ENCODE results near the gene ZNF526.

The ZNF526 gene

DNA sequence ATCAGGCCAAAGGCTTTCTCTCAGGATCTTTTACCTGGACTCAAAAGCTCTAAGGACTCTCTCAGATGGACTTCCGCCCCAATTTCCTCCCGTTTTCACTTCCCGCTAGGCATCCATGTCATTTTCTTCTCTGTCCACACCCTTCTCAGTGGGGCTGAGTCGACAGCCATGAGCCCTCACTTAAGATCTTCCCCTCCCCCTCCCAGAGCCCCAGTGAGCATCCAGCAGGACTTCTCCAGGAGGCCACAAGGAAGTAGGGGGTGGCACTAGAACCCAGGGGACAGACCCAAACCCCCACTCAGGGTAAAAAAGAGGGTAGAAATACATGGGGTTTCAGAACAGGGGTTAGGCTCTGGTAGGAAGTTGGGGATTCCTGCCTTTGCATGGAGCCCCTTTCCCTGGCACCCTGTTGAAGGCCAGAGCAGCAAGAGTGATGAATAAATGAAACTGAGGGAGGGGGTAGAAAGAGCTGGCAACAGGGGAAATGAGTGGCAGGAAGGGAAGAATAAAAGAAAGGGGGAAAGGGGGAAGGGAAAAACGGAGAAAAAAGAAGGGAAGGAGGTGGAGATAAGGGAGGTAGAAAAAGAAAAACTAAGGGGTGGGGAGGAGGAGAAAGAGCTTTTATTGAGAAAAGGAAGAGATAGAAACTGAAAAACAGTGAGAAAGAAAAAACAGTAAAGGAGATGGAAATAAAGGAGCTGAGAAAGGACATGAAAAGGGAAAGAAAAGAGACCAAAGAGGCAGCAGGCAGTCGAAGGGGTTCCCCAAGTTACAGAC, 45.0 kb upstream of the ZNF526 start:
- no peak for TF ChIP-seq TAF1 (IDR thresholded peaks at IDR 0.05; ENCODE audit: borderline replicate concordance, insufficient read depth, low read length)
- no peak for TF ChIP-seq SIN3A (IDR thresholded peaks at IDR 0.05; ENCODE audit: borderline replicate concordance, insufficient read depth, low read length)
- no peak for TF ChIP-seq POLR2AphosphoS5 (IDR thresholded peaks at IDR 0.05; ENCODE audit: low read depth, low read length)
- TF ChIP-seq, protein P1, sequence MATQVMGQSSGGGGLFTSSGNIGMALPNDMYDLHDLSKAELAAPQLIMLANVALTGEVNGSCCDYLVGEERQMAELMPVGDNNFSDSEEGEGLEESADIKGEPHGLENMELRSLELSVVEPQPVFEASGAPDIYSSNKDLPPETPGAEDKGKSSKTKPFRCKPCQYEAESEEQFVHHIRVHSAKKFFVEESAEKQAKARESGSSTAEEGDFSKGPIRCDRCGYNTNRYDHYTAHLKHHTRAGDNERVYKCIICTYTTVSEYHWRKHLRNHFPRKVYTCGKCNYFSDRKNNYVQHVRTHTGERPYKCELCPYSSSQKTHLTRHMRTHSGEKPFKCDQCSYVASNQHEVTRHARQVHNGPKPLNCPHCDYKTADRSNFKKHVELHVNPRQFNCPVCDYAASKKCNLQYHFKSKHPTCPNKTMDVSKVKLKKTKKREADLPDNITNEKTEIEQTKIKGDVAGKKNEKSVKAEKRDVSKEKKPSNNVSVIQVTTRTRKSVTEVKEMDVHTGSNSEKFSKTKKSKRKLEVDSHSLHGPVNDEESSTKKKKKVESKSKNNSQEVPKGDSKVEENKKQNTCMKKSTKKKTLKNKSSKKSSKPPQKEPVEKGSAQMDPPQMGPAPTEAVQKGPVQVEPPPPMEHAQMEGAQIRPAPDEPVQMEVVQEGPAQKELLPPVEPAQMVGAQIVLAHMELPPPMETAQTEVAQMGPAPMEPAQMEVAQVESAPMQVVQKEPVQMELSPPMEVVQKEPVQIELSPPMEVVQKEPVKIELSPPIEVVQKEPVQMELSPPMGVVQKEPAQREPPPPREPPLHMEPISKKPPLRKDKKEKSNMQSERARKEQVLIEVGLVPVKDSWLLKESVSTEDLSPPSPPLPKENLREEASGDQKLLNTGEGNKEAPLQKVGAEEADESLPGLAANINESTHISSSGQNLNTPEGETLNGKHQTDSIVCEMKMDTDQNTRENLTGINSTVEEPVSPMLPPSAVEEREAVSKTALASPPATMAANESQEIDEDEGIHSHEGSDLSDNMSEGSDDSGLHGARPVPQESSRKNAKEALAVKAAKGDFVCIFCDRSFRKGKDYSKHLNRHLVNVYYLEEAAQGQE (IDR thresholded peaks at IDR 0.05; ENCODE audit: insufficient read depth in 1 of 2, low read depth in 2 of 2, low read length in 2 of 2), result no peak
- no peak for TF ChIP-seq FOXP2 (optimal IDR thresholded peaks at IDR 0.05; ENCODE audit: borderline replicate concordance, extremely low read depth, extremely low read length, insufficient read depth)

DNA sequence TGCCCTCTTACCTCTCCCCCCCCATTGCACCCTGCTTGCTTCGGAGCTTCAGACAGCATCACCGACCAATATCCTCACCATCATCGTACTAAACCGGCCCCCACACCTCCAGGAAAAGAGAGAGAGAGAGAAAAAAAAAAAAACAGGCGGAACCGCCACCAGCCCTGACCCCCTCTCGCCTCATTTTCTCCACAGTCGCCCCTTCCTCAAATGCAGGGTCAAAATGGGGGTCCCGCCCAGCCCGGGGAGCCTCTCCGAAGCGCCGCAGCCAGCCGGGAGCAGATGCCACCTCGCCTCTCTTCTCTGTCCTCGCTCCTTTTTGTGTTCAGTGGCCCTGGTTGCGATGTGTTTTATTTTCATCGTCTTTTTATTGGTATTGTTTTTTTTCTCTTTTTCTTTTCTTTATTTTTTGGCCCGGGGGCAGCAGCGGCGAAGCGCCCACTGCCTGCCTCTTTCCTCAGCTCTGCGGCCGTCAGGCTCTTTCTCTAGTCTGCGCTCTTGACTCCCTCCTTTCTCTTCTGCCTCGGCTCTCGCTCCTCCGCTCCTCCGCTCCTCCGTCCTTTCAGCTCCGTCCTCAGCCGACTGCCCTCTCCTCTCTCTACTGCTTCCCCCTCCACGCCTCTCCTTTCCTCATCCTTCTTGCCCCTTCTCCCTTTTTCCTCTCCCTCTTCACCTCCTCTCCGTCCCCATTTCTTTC, 44.0 kb upstream of the ZNF526 start:
- TF ChIP-seq TAF1 (IDR thresholded peaks at IDR 0.05; ENCODE audit: borderline replicate concordance, insufficient read depth, low read length) (no peak), FOXP2 (optimal IDR thresholded peaks at IDR 0.05; ENCODE audit: borderline replicate concordance, extremely low read depth, extremely low read length, insufficient read depth) (no peak), POLR2AphosphoS5 (IDR thresholded peaks at IDR 0.05; ENCODE audit: low read depth, low read length) (no peak), SIN3A (IDR thresholded peaks at IDR 0.05; ENCODE audit: borderline replicate concordance, insufficient read depth, low read length) (no peak)
- TF ChIP-seq, protein P1 (IDR thresholded peaks at IDR 0.05; ENCODE audit: insufficient read depth in 1 of 2, low read depth in 2 of 2, low read length in 2 of 2), result no peak

DNA sequence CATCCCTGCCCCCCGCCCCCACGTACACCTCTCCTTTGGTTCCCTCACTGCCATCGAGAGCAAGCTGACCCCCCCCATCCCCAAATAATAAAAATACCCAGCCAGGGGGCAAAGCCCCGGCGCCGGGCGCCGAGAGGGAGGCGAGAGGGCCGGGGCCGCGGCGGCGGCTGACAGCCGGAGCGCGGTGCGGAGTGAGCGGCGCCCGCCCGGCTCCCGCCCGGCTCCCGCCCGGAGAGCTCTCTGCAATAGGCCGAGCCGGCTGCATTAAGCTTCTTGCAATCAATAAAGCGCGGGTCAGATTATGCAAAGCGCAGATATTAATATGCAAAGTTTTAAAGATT, 43.5 kb upstream of the ZNF526 start:
- no peak for TF ChIP-seq SIN3A (IDR thresholded peaks at IDR 0.05; ENCODE audit: borderline replicate concordance, insufficient read depth, low read length)
- TF ChIP-seq POLR2AphosphoS5 (IDR thresholded peaks at IDR 0.05; ENCODE audit: low read depth, low read length), result no peak
- no peak for TF ChIP-seq TAF1 (IDR thresholded peaks at IDR 0.05; ENCODE audit: borderline replicate concordance, insufficient read depth, low read length)
- TF ChIP-seq, protein P1 (IDR thresholded peaks at IDR 0.05; ENCODE audit: insufficient read depth in 1 of 2, low read depth in 2 of 2, low read length in 2 of 2), result no peak
- no peak for TF ChIP-seq FOXP2 (optimal IDR thresholded peaks at IDR 0.05; ENCODE audit: borderline replicate concordance, extremely low read depth, extremely low read length, insufficient read depth)

- TF ChIP-seq SIN3A (IDR thresholded peaks at IDR 0.05; ENCODE audit: borderline replicate concordance, insufficient read depth, low read length) (no peak), FOXP2 (optimal IDR thresholded peaks at IDR 0.05; ENCODE audit: borderline replicate concordance, extremely low read depth, extremely low read length, insufficient read depth) (peak; percentile 54)
Observed at GRCh38 chr19:42176990-42177685, 43.0 kb upstream of the ZNF526 start.

- TF ChIP-seq SIN3A (IDR thresholded peaks at IDR 0.05; ENCODE audit: borderline replicate concordance, insufficient read depth, low read length) (no peak), POLR2AphosphoS5 (IDR thresholded peaks at IDR 0.05; ENCODE audit: low read depth, low read length) (no peak), TAF1 (IDR thresholded peaks at IDR 0.05; ENCODE audit: borderline replicate concordance, insufficient read depth, low read length) (no peak), FOXP2 (optimal IDR thresholded peaks at IDR 0.05; ENCODE audit: borderline replicate concordance, extremely low read depth, extremely low read length, insufficient read depth) (no peak)
- TF ChIP-seq, protein P1 (IDR thresholded peaks at IDR 0.05; ENCODE audit: insufficient read depth in 1 of 2, low read depth in 2 of 2, low read length in 2 of 2), result no peak
Observed at GRCh38 chr19:42177686-42178019, 42.5 kb upstream of the ZNF526 start.

All from PFSK-1 (cell line).